Measurements from ENCODE around the gene ARFIP1.
"Not testable (repeated sequence)": the region's sequence is repeated elsewhere in the genome, so short reads cannot be mapped to it uniquely, and the experiment has no call there.

ARFIP1 gene

DNA sequence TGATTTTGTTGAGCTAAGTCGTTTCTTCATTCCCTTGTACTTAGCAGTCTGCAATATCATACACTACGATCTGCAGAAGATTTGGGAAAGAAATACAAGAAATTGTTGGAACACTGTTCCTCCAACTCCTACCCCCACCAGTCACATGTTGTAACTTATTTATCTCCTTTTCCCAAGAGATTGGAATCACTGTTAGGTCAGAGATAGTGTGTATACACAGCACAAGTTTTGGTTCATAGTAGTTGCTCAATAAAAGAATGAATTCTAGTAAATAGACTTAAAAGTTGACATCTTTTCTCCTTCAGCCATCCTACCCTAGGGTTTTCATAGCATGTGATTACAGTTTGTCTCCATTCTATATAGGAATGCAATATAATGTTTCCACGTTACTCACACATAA is 68.8 kb downstream of the ARFIP1 start:
- DNase-seq = no peak

- no peak for DNase-seq
Observed at GRCh38 chr4:152849350-152849749, 69.6 kb downstream of the ARFIP1 start.

- DNase-seq = peak; percentile 54 to 61
Observed at GRCh38 chr4:152850377-152850776, 70.6 kb downstream of the ARFIP1 start.

DNA sequence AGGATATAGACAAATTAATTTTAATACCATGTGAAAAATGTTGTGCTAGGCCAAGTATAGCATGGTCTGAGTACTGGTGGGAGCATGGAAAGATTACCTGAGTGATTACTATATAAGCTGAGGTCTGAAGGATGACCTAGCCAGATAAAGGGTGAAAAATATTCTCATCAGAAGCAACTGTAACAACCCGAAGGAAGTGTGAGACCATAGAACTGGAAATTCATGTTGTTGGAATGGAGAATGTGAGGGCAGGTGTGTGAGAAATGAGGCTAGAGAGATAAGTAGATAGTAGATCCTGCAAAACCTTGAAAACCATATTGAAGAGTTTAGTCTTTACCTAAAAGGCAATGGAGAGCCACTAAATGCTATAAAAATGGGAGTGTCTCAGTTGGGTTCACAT is 71.5 kb downstream of the ARFIP1 start:
- DNase-seq = no peak

DNA sequence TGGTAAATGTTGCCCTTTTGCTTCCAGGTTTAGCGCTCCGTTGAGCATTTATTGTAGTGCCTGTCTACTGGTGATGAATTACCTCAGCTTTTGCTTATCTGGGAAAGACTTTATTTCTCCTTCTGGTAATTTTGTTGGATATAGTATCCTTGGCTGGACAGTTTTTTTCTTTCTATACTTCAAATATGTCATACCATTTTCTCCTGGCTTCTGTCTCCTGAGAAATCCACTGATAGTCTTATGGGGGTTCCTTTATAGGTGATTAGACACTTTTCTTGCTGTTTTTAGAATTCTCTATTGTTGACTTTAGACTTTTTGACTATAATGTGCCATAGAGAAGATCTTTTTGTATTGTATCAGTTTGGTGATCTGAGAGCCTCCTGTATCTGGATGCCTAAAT is 73.5 kb downstream of the ARFIP1 start:
- DNase-seq = no peak

DNA sequence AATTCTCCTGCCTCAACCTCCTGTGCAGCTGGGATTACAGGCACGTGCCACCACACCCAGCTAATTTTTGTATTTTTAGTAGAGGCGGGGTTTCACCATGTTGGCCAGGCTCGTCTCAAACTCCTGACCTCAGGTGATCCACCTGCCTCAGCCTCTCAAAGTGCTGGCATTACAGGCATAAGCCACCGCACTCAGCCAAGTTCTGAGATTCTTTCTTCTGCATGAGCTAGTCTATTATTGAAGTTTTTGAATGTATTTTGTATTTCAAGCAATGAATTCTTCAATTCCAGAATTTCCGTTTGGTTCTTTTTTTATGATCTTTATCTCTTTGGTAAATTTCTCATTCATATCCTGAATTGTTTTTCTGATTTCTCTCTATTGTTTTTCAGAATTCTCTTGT is 74.3 kb downstream of the ARFIP1 start:
- DNase-seq = not testable (repeated sequence)

- no peak for DNase-seq
Observed at GRCh38 chr4:152856960-152857359, 77.2 kb downstream of the ARFIP1 start.

GRCh38 chr4:152858934-152859333 is 79.2 kb downstream of the ARFIP1 start:
- DNase-seq = no peak

DNA sequence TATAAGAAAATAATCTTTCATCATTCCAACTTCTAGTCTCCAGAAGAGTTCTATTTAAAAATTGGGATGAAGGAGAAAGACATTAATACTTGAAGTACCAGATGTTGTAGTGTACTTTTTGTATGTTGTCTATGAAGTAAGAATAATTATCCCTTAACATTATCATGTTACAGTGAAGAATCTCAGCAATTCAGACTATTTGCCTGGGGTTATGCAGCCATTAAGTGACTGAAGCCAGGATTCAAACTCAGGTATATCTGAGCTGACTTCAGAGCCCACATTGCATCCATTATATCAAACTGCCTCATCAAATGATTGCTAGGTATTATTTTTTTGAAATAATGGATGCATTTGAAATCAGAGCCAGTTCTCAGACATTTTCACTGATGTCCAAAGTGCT is 80.3 kb downstream of the ARFIP1 start:
- no peak for DNase-seq

DNA sequence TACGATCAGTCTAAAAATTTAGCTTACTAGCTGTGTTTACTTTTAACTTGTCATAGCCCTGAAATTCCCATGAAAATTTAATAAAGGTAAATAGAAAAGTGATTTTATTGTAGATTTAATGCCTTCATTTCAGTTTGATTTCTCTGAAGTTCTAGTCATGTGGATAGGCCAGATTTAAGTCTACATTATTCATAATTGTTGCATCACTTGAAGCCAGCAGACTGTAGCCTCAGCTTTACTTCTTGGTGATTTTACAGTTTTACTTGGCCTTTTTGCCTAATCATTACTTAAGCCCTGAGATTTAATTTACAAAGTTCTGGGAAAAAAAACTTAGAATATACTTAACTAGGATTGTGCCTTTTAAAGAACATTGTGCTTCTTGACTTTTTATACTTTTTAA is 82.9 kb downstream of the ARFIP1 start:
- no peak for DNase-seq

- DNase-seq = no peak
Observed at GRCh38 chr4:152864361-152864760, 84.6 kb downstream of the ARFIP1 start.

- not testable (repeated sequence) for DNase-seq
Observed at GRCh38 chr4:152866432-152866993, 86.8 kb downstream of the ARFIP1 start.

GRCh38 chr4:152870606-152871005 is 90.9 kb downstream of the ARFIP1 start:
- no peak for DNase-seq

DNA sequence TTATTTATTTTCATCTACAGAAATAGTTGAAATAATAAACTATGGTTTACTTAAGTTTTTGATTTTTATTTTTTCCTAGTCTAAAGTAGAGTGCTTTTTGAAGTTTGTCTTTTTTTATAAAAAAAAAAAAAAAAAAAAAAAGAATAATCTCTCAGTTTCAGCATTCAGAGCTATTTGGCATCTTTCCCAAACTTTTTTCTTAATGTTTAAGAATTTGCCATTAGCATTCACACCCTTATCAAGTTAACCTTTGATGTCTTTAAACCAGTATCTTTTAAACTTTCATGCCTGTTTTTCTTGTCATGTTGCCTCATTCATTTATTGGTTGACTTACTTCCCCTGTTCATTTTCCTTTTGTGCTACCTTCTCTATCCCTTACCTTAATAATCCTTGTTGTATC is 95.5 kb downstream of the ARFIP1 start:
- DNase-seq = no peak

DNA sequence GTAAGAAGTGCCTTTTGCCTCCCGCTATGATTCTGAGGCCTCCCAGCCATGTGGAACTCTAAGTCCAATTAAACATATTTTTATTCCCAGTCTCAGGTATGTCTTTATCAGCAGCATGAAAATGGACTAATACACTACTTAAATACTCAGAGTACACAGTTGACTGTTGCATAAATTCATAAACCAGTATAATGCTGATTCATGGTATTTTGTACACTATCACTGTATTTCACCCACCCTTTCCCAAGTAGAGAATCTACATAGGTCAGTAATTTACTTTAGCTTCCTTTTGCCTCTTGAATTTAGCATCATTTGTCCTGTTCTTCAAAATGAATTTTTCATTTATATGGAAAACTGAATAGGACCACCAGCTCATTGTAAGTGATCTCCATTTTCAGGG is 98.1 kb downstream of the ARFIP1 start:
- DNase-seq = no peak

DNA sequence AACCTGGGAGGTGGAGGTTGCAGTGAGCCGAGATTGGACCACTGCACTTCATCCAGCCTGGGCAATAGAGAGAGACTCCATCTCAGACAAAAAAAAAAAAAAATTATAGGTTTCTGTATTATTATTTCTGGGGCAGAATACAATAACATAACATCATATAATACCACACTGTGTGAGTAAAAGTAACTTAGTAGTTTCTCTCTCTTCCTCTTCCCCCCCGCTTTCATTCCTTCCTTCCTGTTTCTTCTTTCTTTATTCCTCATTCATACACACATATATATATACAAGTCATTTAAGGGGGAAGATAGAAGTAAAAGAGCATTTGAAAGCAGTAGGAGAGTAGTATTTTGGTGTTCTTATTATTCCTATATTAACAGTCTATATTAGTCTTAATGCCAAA is 100.5 kb downstream of the ARFIP1 start:
- no peak for DNase-seq

- no peak for DNase-seq
Observed at GRCh38 chr4:152881974-152882373, 102.2 kb downstream of the ARFIP1 start.

DNA sequence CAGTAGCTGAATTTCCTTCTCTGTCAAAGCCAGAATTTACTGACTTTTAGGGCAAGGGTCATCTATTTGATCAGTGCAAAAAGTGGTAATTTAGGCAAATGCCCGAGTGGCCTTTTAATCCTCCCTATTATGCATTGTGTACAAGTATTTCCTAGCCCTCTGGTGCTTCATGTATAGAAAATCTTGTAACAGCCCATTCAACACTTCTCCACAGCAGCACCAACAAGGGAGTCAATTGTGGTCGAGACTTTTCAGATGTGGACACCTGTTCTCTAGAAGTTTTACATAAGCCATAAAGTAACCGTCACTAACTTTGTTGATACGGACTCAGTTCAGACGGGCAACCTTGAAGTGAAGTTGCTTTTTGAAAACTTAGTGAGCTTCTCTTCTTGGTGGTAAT is 105.4 kb downstream of the ARFIP1 start:
- DNase-seq = no peak

DNA sequence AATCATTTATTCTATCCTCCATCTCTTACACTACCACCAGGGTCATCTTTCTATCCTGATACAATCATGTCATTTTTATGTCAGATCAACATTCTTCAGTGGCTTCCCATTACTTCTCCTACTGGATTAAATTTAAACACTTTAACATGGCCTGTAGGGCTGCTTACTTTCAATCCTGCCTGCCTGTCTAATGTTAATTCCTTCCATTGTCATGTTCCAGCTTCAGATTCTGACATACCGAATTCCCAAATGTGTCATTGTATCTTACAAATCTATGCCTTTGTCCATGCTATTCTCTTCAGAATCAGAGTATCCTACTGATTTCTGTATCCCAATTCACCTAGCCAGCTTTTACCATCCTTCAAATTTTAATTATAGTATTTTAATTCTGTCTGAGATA is 106.4 kb downstream of the ARFIP1 start:
- no peak for DNase-seq

GRCh38 chr4:152887981-152888380 is 108.2 kb downstream of the ARFIP1 start:
- DNase-seq = no peak

- DNase-seq = no peak
Observed at GRCh38 chr4:152892974-152893373, 113.2 kb downstream of the ARFIP1 start.

GRCh38 chr4:152894673-152895072 is 114.9 kb downstream of the ARFIP1 start:
- no peak for DNase-seq

DNA sequence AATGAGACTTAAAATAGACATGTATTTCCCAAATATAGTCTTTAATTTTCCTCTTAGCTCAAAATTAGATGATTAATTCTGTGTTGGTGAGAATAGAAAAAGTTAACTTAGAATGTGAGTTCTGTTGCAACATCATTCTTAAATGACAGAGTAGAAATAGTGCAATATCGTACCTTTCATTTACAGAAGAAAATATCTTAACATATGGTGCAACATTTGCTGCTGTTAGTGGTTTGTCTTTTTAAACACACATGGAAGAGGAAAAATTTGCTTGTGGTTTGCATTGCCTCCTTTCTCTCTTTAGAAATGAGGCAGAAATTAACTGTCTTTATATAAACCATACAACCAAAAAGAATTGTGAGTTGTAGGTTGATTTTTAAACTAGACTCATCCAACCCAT is 117.1 kb downstream of the ARFIP1 start:
- DNase-seq = peak; percentile 8 to 33

DNA sequence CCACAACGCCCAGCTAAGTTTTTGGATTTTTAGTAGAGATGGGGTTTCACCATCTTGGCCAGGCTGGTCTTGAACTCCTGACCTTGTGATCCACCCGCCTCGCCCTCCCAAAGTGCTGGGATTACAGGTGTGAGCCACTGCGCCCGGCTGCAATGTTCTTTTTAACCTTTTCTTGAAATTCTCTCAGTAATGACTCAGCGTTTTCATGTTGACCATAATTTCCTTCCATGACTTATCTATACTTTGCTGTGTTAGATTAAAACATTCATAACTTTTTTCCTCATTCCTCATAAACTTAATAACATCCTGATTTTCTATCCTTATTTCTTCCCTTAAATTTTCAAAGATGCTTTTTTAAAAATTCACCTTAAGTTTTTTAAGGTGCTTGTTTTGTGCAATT is 118.4 kb downstream of the ARFIP1 start:
- DNase-seq = not testable (repeated sequence)

- DNase-seq = no peak
Observed at GRCh38 chr4:152898606-152899005, 118.9 kb downstream of the ARFIP1 start.

DNA sequence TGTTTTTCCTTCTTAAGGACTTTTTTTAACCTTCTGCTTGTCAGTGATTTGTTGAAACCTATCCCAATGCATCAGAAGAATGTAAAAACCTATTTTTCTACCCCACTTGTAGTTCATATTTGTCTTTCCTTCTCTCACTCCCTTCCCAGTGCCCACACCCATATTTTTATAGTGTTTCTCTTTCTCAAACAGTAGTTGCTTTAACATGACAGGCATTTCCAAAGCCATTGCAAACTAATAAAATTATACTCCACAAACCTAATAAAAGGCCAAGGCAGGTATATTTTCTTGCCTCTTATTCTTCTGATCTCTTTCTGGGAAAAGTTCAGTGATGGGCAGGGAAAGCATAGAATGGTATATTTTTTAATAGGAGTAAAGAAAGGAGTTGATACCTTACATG is 120.6 kb downstream of the ARFIP1 start:
- DNase-seq = no peak
